NCI-H345 (cell line): ENCODE data around the gene MPZL2.
"Not testable (repeated sequence)": the region's sequence is repeated elsewhere in the genome, so short reads cannot be mapped to it uniquely, and the experiment has no call there.

ENCODE experiments used
- DNase-seq: peaks from one replicate; lab custom pipeline; 2025; lab: John Stamatoyannopoulos, UW

Gene MPZL2

GRCh38 chr11:118263695-118264568 lies at the start of gene MPZL2:
TSS of gene MPZL2 (minus strand) at chr11:118264297. CDS start at chr11:118264153, 144 bp downstream.
- DNase-seq = no peak

DNA sequence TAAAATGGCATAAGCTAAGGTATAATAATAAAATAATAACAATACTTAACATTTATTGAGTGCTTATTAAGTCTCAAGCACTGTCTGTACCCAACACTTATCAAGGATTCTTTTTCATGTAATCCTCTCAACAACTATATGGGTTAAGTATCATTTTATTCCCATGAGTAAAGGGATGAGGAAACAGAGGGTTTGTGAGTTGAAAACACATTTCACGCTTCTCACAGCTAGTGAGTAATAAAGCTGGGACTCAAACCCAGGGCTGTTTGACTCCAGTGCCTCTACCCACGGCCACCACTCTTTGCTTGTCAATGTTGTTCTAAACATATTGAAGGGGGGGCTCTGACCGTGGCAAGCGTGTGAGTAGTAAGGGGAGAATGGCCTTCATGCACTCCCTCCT lies 49.1 kb upstream of the MPZL2 start:
- no peak for DNase-seq

DNA sequence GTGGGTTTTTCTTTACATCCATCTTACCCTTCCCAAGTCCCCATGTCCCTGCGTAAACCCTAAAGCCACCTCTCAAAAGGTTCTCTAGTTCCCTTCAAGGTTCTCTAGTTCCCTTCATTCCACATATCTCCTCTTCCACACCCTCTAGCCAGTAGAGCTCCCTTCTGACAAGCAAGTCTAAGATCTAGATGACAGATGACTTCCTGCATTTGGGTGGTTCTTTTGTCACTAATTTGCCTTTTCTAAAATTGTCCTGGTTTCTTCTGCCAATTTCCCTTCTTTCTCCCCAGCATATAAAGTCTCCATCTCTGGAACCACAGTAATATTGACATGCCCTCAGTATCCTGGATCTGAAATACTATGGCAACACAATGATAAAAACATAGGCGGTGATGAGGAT lies 48.2 kb upstream of the MPZL2 start:
- no peak for DNase-seq

DNA sequence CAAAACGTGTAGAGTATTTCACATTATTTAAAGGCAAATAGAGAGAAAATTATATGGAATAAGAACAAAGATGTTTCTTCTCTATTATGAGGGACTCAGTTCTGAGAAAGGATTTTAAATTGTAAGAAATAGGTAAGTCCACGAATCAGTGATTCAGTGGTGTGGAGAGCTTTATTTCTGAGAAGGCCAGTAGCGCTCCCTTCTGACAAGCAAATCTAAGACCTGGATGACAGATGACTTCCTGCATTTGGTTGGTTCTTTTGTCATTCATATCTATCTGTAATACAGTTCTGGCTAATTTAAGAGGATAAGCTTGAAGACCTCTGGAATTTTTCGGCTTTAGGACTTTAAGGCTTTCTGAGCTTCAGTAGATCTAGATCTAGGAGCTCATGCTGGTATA lies 47.4 kb upstream of the MPZL2 start:
- DNase-seq = no peak

DNA sequence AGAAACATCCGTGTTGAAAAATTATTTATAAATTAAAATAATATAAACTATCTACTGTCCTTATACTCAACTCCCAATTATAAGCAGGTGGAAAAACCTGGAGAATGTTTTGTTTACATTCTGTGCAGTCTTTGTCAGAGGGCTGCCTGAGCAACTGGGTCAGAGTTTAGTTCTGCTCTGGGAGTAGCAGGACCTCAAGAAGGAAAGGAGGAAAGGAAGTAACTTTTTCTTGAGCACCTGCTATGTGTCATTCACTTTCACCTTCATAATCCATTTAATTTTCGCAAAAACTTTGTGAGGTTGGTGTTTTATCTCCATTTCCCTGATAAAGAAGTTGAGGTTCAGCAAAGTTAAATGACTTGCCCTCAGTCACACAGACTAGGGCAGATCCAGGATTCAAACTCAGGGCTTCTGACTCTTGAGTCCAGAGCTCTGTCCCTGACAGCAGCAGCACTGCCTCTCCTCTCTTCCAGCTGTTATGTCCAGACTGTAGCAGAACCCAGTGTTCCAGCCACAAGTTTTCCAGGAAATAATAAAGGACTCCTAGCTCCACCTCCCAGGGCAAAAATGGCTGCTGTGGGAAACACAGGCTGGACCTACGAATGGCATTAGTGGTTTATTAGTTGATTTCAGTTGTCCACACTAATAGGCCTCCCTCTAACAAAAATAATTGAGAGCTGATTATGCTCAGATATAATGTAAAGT lies 46.8 kb upstream of the MPZL2 start:
- DNase-seq = no peak

DNA sequence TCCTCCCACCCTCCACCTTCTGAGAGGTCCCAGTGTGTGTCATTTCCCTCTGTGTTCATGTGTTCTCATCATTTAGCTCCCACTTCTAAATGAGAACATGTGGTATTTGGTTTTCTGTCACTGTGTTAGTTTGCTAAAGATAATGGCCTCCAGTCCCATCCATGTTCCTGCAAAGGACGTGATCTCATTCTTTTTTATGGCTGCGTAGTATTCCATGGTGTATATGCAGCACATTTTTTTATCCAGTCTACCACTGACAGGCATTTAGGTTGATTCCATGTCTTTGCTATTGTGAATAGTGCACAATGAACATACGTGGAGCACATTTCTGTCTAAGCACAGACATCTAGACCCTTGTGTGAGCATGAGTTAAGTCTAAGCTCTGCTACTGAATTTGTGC lies 46.2 kb upstream of the MPZL2 start:
- DNase-seq = no peak

- DNase-seq = not testable (repeated sequence)
These were observed 45.0 kb upstream of the MPZL2 start for GRCh38 chr11:118308995-118309528.

DNA sequence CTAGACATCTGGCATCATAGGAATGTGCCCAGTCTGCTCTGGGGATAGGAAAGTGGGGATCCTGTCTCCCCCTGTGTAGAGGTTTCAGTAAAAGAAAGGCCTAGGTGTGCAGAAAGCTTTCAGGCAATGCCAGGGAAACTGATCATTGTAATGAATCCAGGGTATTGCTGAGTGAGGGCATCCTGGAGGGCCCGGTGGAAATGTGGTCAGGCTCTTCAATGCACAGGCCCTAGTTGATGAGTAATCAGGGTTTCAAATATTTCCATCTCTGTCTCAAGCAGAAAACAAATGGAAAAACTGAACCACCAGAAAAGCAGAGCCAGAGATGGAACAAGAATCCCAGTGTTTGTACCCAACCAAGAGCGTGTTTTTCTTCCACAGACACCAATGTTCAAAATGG lies 42.5 kb upstream of the MPZL2 start:
- DNase-seq = no peak

GRCh38 chr11:118305726-118306125 lies 41.6 kb upstream of the MPZL2 start:
- no peak for DNase-seq

DNA sequence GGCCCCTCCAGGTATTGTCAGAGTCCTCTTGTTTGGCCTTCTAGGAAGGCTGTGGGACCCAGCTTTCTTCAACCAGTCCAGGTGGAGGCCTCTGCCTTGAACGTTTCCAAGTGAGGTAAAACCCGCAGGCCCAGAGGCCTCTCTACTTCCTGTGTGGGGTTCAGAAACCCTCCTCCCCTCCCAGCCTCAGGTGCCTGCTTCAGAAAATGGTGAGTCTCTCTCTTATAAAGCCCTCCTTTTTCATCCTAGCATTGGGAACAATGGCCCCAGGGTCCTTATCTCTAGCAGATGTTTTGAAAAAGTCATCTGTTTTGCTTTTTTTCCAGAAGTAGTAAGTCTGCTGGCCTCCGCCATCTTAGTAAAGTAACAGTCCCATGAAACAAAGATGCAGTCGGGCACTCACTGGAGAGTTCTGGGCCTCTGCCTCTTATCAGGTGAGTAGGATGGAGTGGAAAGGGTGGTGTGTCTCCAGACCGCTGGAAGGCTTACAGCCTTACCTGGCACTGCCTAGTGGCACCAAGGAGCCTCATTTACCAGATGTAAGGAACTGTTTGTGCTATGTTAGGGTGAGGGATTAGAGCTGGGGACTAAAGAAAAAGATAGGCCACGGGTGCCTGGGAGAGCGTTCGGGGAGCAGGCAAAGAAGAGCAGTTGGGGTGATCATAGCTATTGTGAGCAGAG lies 40.6 kb upstream of the MPZL2 start, which contains the start of gene CD3E:
TSS of gene CD3E (plus strand) at position 163 of the 681 bp plus-strand sequence. CDS start at position 386, 223 bp downstream.
- no peak for DNase-seq

DNA sequence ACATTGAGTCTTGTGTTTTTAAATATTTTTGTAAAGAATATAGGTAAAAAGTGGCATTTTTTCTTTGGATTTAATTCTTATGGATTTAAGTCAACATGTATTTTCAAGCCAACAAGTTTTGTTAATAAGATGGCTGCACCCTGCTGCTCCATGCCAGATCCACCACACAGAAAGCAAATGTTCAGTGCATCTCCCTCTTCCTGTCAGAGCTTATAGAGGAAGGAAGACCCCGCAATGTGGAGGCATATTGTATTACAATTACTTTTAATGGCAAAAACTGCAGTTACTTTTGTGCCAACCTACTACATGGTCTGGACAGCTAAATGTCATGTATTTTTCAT lies 40.1 kb upstream of the MPZL2 start:
- DNase-seq = no peak

DNA sequence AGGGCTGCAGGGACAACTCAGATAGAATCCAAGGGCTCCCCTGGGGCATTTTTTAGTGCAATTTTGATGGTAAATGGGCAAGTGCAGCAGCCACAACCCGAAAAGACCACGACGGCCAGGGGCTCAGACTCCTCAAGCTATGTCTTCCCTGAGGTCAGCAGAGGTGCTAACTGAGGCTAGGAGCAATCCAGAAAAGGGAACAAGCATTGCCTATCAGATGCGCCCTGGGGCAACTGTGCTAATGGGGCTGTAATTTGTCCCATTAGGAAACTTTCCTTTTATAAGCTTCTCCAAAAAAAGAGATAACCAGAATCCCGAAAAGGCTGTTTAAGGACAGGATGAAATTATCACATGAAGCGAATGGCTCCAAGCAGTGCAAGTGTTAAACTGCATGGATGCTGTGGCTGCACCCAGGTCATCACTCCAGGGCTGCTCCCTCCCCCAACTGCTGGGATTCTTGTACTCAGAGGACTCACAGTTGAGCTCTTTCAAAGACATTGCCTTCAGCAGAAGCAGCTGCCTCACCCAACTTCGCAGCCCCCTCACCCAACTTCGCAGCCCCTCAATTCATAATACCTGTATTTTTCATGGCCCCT lies 37.6 kb upstream of the MPZL2 start:
- no peak for DNase-seq

DNA sequence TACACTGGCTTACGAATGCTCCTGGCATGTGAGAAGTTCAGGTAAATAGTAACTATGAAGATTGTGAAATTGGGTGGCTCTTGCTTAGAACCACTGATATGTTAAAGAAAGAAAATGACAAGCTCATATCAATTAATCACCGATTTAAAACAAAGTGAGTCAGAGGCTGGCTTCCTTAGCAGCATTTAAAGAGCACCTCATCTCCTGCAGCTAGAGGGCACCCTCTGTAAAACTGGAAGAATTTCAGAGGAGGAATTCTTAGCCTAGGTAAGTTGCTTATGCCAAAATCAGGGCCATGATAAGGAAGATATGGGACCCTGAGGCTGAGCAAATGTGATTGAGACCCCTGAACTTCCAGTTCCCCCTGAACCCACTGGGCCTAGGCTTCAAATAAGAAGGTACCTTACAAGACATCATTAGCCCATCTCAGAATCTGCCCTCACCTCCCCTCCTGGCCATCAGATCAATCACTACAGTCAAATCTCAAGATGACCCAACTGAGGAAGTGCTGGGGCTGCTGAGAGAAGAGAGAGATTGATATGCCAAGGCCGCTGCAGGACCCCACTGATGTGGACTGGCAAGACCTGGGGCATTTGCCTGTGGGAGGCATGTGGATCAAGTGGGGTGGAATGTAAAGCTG lies 31.8 kb upstream of the MPZL2 start:
- no peak for DNase-seq

- DNase-seq = no peak
These were observed 31.1 kb upstream of the MPZL2 start for GRCh38 chr11:118295199-118295598.

GRCh38 chr11:118294053-118294452 lies 30.0 kb upstream of the MPZL2 start:
- DNase-seq = no peak

DNA sequence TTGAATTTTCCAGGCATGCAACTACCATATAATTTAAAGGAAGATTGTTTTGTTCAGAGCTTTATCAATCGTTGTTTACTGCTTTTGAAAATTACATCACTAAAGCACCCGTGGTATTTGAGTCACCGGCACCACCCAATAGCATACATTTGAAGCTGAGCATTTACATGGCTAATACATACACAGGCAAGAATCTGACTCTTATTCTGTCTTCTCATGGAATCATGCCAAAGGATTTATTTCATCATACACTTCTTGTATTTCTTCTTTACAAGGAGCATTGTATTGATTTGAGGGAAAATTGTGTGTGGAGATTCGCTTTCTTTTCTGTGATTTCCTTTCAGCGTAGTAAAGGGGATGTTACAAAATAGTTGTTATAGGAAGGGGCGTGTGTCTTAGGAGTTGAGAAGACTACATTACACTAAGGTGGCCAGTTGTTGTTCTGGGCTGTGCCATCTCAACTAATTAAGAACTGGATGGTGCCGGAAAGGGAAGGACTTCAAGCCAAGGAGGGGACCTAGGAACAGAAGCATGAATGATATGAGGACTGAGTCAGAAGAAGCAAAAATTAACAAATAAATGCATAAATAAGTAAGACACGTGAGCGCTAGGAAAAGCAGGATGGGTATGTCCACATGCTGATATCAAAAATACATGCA lies 27.5 kb upstream of the MPZL2 start:
- DNase-seq = no peak

- no peak for DNase-seq
These were observed 26.8 kb upstream of the MPZL2 start for GRCh38 chr11:118290923-118291322.

DNA sequence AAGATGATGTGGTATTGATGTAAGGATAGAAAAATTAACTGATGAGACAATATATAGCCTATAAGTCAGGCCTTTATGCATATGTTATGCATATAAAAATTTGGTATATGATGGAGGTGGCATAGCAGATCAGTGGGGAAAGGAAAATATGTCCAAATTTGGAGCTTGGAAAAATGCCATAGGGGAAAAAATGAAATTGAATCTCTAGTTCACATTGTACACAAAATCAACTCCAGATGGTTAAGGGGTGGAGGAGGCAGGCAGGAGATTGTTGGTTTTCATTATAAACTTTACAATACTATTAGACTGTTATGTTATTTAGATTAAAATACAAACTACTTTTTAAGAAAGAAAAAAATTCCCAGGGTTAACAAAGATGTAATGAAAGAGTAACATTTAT lies 25.3 kb upstream of the MPZL2 start:
- no peak for DNase-seq

- no peak for DNase-seq
These were observed 22.9 kb upstream of the MPZL2 start for GRCh38 chr11:118287006-118287405.

- no peak for DNase-seq
These were observed 22.4 kb upstream of the MPZL2 start for GRCh38 chr11:118286545-118286944.

GRCh38 chr11:118283756-118284350 lies 19.8 kb upstream of the MPZL2 start:
- no peak for DNase-seq
